H9 (cell line): ENCODE data around the gene FSIP1. TPM values are rescaled to one million over a fixed set of nuclear protein-coding genes. Genes with fewer than 3 reads are reported as not detected.

Experiments
- DNase-seq: peaks from one replicate; pipeline ENCODE4 v3.0.0-alpha.2; 2017
- H2AFZ ChIP-seq: one replicate; pipeline ENCODE4 v1.6.1; 2013; ENCODE audit warnings: mild to moderate bottlenecking, low read length, control low read depth, moderate library complexity
- H2AK5ac ChIP-seq: 2 replicates; pipeline ENCODE4 v1.6.1; 2013; ENCODE audit warnings: low read length, control low read depth, mixed read lengths; ENCODE audit not compliant: insufficient read length
- H2BK120ac ChIP-seq: one replicate; pipeline ENCODE4 v1.6.1; 2013; ENCODE audit warnings: low read depth, mild to moderate bottlenecking, low read length, control low read depth, inconsistent platforms; ENCODE audit not compliant: poor library complexity, severe bottlenecking
- H2BK12ac ChIP-seq: 2 replicates; pipeline ENCODE4 v1.6.1; 2013; ENCODE audit warnings: low read length, control low read depth, mixed read lengths, low read depth; ENCODE audit not compliant: insufficient read length
- H2BK15ac ChIP-seq: 2 replicates; pipeline ENCODE4 v1.6.1; 2013; ENCODE audit warnings: low read depth, low read length, control low read depth
- H2BK20ac ChIP-seq: one replicate; pipeline ENCODE4 v1.6.1; 2013; ENCODE audit warnings: low read depth, mild to moderate bottlenecking, low read length, control low read depth, inconsistent platforms; ENCODE audit not compliant: poor library complexity, severe bottlenecking
- H2BK5ac ChIP-seq: 2 replicates; pipeline ENCODE4 v1.6.1; 2013; ENCODE audit warnings: low read length, control low read depth, mixed read lengths; ENCODE audit not compliant: insufficient read length
- H3K14ac ChIP-seq: 2 replicates; pipeline ENCODE4 v1.6.1; 2013; ENCODE audit warnings: low read length, control low read depth; ENCODE audit not compliant: insufficient read depth
- H3K18ac ChIP-seq: 2 replicates; pipeline ENCODE4 v1.6.1; 2013; ENCODE audit warnings: low read depth, mild to moderate bottlenecking, mixed read lengths, low read length, control low read depth; ENCODE audit not compliant: insufficient read length
- H3K23ac ChIP-seq: 2 replicates; pipeline ENCODE4 v1.6.1; 2013; ENCODE audit warnings: low read length, control low read depth, mixed read lengths, low read depth; ENCODE audit not compliant: insufficient read length
- H3K23me2 ChIP-seq: 2 replicates; pipeline ENCODE4 v1.6.1; 2013; ENCODE audit warnings: low read depth, mild to moderate bottlenecking, mixed read lengths, low read length, control low read depth; ENCODE audit not compliant: insufficient read length, poor library complexity, severe bottlenecking
- H3K27ac ChIP-seq: 2 replicates; pipeline ENCODE4 v1.5.1; 2013; ENCODE audit warnings: low read length, control low read depth, mixed read lengths, low read depth; ENCODE audit not compliant: insufficient read length
- H3K27me3 ChIP-seq: 2 replicates; pipeline ENCODE4 v1.6.1; 2013; ENCODE audit warnings: low read length, control low read depth, inconsistent platforms; ENCODE audit not compliant: insufficient read depth
- H3K4ac ChIP-seq: 2 replicates; pipeline ENCODE4 v1.6.1; 2013; ENCODE audit warnings: low read depth, mild to moderate bottlenecking, control low read depth, inconsistent platforms, low read length, moderate library complexity
- H3K4me1 ChIP-seq: 2 replicates; pipeline ENCODE4 v1.6.1; 2013; ENCODE audit warnings: low read length, control low read depth, inconsistent platforms; ENCODE audit not compliant: insufficient read depth
- H3K4me2 ChIP-seq: 2 replicates; pipeline ENCODE4 v1.6.1; 2013; ENCODE audit warnings: low read length, control low read depth, mixed read lengths; ENCODE audit not compliant: insufficient read length, insufficient read depth
- H3K56ac ChIP-seq: 2 replicates; pipeline ENCODE4 v1.6.1; 2013; ENCODE audit warnings: low read depth, mild to moderate bottlenecking, mixed read lengths, low read length, control low read depth; ENCODE audit not compliant: insufficient read length
- H3K79me1 ChIP-seq: 2 replicates; pipeline ENCODE4 v1.6.1; 2013; ENCODE audit warnings: low read depth, mild to moderate bottlenecking, moderate library complexity, low read length, control low read depth, inconsistent platforms; ENCODE audit not compliant: insufficient read depth, poor library complexity, severe bottlenecking
- H3K79me2 ChIP-seq: 2 replicates; pipeline ENCODE4 v1.6.1; 2013; ENCODE audit warnings: low read length, control low read depth, inconsistent platforms; ENCODE audit not compliant: insufficient read depth
- H3K9ac ChIP-seq: 2 replicates; pipeline ENCODE4 v1.6.1; 2013; ENCODE audit warnings: low read length, control low read depth, mixed read lengths; ENCODE audit not compliant: insufficient read length; ENCODE audit errors: extremely low read depth
- H3K9me3 ChIP-seq: one replicate; pipeline ENCODE4 v1.6.1; 2013; ENCODE audit warnings: low read depth, low read length, inconsistent platforms; ENCODE audit not compliant: control insufficient read depth
- H3T11ph ChIP-seq: one replicate; pipeline ENCODE4 v1.6.1; 2013; ENCODE audit warnings: mild to moderate bottlenecking, low read length, control low read depth, inconsistent platforms
- H4K20me1 ChIP-seq: one replicate; pipeline ENCODE4 v1.6.1; 2013; ENCODE audit not compliant: control insufficient read depth, insufficient read length, insufficient read depth
- H4K5ac ChIP-seq: 2 replicates; pipeline ENCODE4 v1.6.1; 2013; ENCODE audit warnings: low read depth, mild to moderate bottlenecking, mixed read lengths, low read length, control low read depth; ENCODE audit not compliant: insufficient read length
- H4K8ac ChIP-seq: replicated peaks from 2 replicates; pipeline ENCODE4 v1.6.1; 2013; ENCODE audit warnings: low read length, control low read depth, mixed read lengths, low read depth; ENCODE audit not compliant: insufficient read length
- H4K91ac ChIP-seq: 2 replicates; pipeline ENCODE4 v1.6.1; 2013; ENCODE audit warnings: low read depth, mild to moderate bottlenecking, moderate library complexity, mixed read lengths, low read length, control low read depth; ENCODE audit not compliant: insufficient read length
- H3K27ac Mint-ChIP-seq, 3 experiments: 2 replicates in 2 of 3; 3 replicates in 1 of 3; pipeline ENCODE4 v1.8.0; 2020 to 2021; ENCODE audit warnings: mixed read lengths in 3 of 3, mild to moderate bottlenecking in 1 of 3, moderate library complexity in 1 of 3
- H3K27me3 Mint-ChIP-seq: 2 replicates; pipeline ENCODE4 v1.8.0; 2021; ENCODE audit warnings: low read depth, mild to moderate bottlenecking, moderate library complexity, mixed read lengths
- H3K36me3 Mint-ChIP-seq, 3 experiments: 2 replicates in 2 of 3; 3 replicates in 1 of 3; pipeline ENCODE4 v1.8.0; 2020 to 2021; ENCODE audit warnings: low read depth in 3 of 3, mixed read lengths in 3 of 3; ENCODE audit not compliant: insufficient read depth in 1 of 3
- H3K4me1 Mint-ChIP-seq, 2 experiments: 2 replicates each; pipeline ENCODE4 v1.8.0; 2020; ENCODE audit warnings: mixed read lengths in 2 of 2
- H3K4me3 Mint-ChIP-seq, 2 experiments: 2 replicates in 1 of 2; 3 replicates in 1 of 2; pipeline ENCODE4 v1.8.0; 2020 to 2021; ENCODE audit warnings: mild to moderate bottlenecking in 2 of 2, mixed read lengths in 2 of 2, moderate library complexity in 1 of 2
- H3K9me3 Mint-ChIP-seq, 2 experiments: 2 replicates in 1 of 2; 3 replicates in 1 of 2; pipeline ENCODE4 v1.8.0; 2020; ENCODE audit warnings: mild to moderate bottlenecking in 2 of 2, mixed read lengths in 2 of 2, moderate library complexity in 1 of 2
- CTCF ChIP-seq: fragments of 200-600 bp; sonication (generic); conservative IDR thresholded peaks from 3 replicates; pipeline ENCODE4 v1.8.0; 2021; ENCODE audit warnings: antibody characterized with exemption, mild to moderate bottlenecking
- WGBS: extraction: QIAGEN DNeasy Blood & Tissue Kit; methylation state at CpG from one replicate; pipeline ENCODE4 v1.1.7; 2013; ENCODE audit warnings: missing lambda C conversion rate, low lambda C conversion rate, mixed read lengths; ENCODE audit not compliant: insufficient read length; ENCODE audit errors: extremely low coverage; 5-methylcytosine and 5-hydroxymethylcytosine counted together
- total RNA-seq: library from RNA; stranded (reverse); gene quantifications from 2 replicates; pipeline ENCODE4 v1.2.1, GENCODE V29; 2021

FSIP1 gene
- total RNA-seq, 1 experiment from 2014 or later: 0.96 TPM

- no peak overlapping the region for H3K4me3 Mint-ChIP-seq
- no peaks in the 10 kb centered on the region for H3K9me3 Mint-ChIP-seq
These were observed 195.4 kb downstream of the FSIP1 start for GRCh38 chr15:39587096-39587721.

More at GRCh38 chr15:39587096-39587721, 195.4 kb downstream of the FSIP1 start:
- no peaks in the 10 kb centered on the region; the same call in 1 of the 2 replicates for H3K79me2 ChIP-seq
- no peak overlapping the region for H3K18ac ChIP-seq
- H3K4me1 Mint-ChIP-seq: peaks cover 10 to 15% of the 10 kb centered on the region in 2 experiments
- H3K9me3 ChIP-seq: no peaks in the 10 kb centered on the region
- TF ChIP-seq CTCF: no peak
- H3K79me1 ChIP-seq: no peaks in the 10 kb centered on the region
- H2BK15ac ChIP-seq: no peak overlapping the region
- H3K4ac ChIP-seq: no peak overlapping the region
- H2BK120ac ChIP-seq: no peak overlapping the region
- no peak overlapping the region for H3K14ac ChIP-seq
- H3K27me3 ChIP-seq: no peaks in the 10 kb centered on the region
- H3K4me2 ChIP-seq: no peak overlapping the region
- no peak overlapping the region for H3T11ph ChIP-seq
- peaks cover 57 to 100% (median 98%) of the 10 kb centered on the region in 3 experiments; a peak in 6 of 7 replicates for H3K36me3 Mint-ChIP-seq
- H3K27ac Mint-ChIP-seq: no peak overlapping the region; a peak in 1 of 7 replicates
- no peak overlapping the region for H3K23ac ChIP-seq
- no peak overlapping the region for H2BK12ac ChIP-seq
- H3K27me3 Mint-ChIP-seq: no peaks in the 10 kb centered on the region; the same call in 1 of the 2 replicates
- no peak overlapping the region for H2BK20ac ChIP-seq
- no CpG with 5 or more reads among the region's 17 CpGs for WGBS
- H2AFZ ChIP-seq: no peak overlapping the region
- H4K91ac ChIP-seq: no peak overlapping the region
- no peaks in the 10 kb centered on the region; the same call in 1 of the 2 replicates for H3K4me1 ChIP-seq
- H2BK5ac ChIP-seq: no peak overlapping the region
- no peak overlapping the region for H4K8ac ChIP-seq
- H4K20me1 ChIP-seq: no peaks in the 10 kb centered on the region
- no peak overlapping the region for H2AK5ac ChIP-seq
- H3K27ac ChIP-seq: no peak overlapping the region
- no peak for DNase-seq
- no peak overlapping the region for H3K56ac ChIP-seq
- no peak overlapping the region for H4K5ac ChIP-seq
- H3K23me2 ChIP-seq: no peaks in the 10 kb centered on the region
- no peak overlapping the region for H3K9ac ChIP-seq
